Skin of body (tissue), 2 donors: ENCODE data around the gene MOCOS. TPM values are rescaled to one million over a fixed set of nuclear protein-coding genes. Genes with fewer than 3 reads are reported as not detected.
"Not testable (repeated sequence)": the region's sequence is repeated elsewhere in the genome, so short reads cannot be mapped to it uniquely, and the experiment has no call there.

Source experiments
- DNase-seq: peaks from one replicate; lab custom pipeline; 2025; lab: John Stamatoyannopoulos, UW
- total RNA-seq: library from RNA; depleted of rRNA; stranded (reverse); fragments of >200 nt; gene quantifications from one replicate; pipeline ENCODE4 v1.2.3, GENCODE V29; 2014

The MOCOS gene
- total RNA-seq, 1 donor from 2014 or later, result 1.6 TPM

- DNase-seq, result no peak
Measured at GRCh38 chr18:36199691-36200295, 12.5 kb downstream of the MOCOS start.

- no peak for DNase-seq
Measured at GRCh38 chr18:36200354-36200771, 13.1 kb downstream of the MOCOS start.

- DNase-seq, result no peak
Measured at GRCh38 chr18:36201765-36202164, 14.5 kb downstream of the MOCOS start.

GRCh38 chr18:36203360-36203895, 16.1 kb downstream of the MOCOS start:
- no peak for DNase-seq

- DNase-seq, result no peak
Measured at GRCh38 chr18:36205166-36205565, 17.9 kb downstream of the MOCOS start.

GRCh38 chr18:36207303-36207702, 20.0 kb downstream of the MOCOS start:
- DNase-seq, result no peak

GRCh38 chr18:36207969-36208368, 20.7 kb downstream of the MOCOS start:
- not testable (repeated sequence) for DNase-seq

GRCh38 chr18:36211612-36212065, 24.3 kb downstream of the MOCOS start:
- no peak for DNase-seq

- no peak for DNase-seq
Measured at GRCh38 chr18:36212301-36213171, 25.2 kb downstream of the MOCOS start.

- DNase-seq, result no peak
Measured at GRCh38 chr18:36214811-36215210, 27.5 kb downstream of the MOCOS start.

GRCh38 chr18:36215577-36215976, 28.3 kb downstream of the MOCOS start:
- no peak for DNase-seq

GRCh38 chr18:36217348-36217747, 30.1 kb downstream of the MOCOS start:
- no peak for DNase-seq

GRCh38 chr18:36229188-36229587, 41.9 kb downstream of the MOCOS start:
- DNase-seq, result no peak

GRCh38 chr18:36240510-36240909, 53.2 kb downstream of the MOCOS start:
- DNase-seq, result not testable (repeated sequence)

GRCh38 chr18:36241831-36242230, 54.5 kb downstream of the MOCOS start:
- no peak for DNase-seq

- DNase-seq, result no peak
Measured at GRCh38 chr18:36247036-36247435, 59.7 kb downstream of the MOCOS start.

- no peak for DNase-seq
Measured at GRCh38 chr18:36249392-36249791, 62.1 kb downstream of the MOCOS start.

- DNase-seq, result no peak
Measured at GRCh38 chr18:36250827-36251226, 63.5 kb downstream of the MOCOS start.

- no peak for DNase-seq
Measured at GRCh38 chr18:36255072-36255698, 67.9 kb downstream of the MOCOS start.

GRCh38 chr18:36256094-36256493, 68.8 kb downstream of the MOCOS start:
- DNase-seq, result no peak

- DNase-seq, result no peak
Measured at GRCh38 chr18:36262971-36263370, 75.7 kb downstream of the MOCOS start.

GRCh38 chr18:36264283-36264682, 77.0 kb downstream of the MOCOS start:
- DNase-seq, result no peak
